ENCODE results near the gene CHSY1.

Gene CHSY1

DNA sequence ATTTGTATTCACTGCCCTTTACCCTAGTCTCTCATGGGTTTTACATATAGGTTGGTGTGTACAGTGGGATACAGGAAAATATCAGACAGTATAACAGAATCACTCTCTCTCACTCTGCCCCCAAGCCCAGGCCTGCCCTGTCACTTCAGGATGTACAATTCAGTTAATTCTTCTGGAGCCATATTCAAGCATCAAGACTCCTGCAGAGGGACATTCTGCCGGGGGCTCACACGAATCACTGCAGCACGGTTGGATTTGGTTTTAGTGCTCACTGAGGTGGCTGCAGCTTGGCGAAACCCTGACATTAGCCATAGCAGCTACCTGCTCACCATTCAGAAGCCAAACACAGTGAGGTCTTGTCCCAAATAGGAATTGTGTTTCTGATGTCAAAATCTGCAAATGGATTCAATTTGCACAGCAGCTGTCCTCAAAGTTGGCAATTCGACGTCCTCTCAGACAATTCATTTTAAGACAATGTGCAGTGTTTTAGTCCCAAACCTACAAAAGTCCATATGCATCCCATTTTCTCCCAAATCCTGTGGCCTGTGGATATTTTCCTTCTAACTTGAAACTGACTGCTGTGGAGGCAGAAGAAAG, 82.9 kb downstream of the CHSY1 start:
- H3K4me3 ChIP-seq: no peak overlapping the region
- intact Hi-C loops (cut with DNase I; ENCODE audit: low total_unique reads): no loop called here
- H3K9me3 ChIP-seq: peaks cover 0 to 23% (median 12%) of the 10 kb centered on the region in 3 donors
- H3K27me3 ChIP-seq: no peaks in the 10 kb centered on the region
- no peak for DNase-seq
- TF ChIP-seq, protein P1, sequence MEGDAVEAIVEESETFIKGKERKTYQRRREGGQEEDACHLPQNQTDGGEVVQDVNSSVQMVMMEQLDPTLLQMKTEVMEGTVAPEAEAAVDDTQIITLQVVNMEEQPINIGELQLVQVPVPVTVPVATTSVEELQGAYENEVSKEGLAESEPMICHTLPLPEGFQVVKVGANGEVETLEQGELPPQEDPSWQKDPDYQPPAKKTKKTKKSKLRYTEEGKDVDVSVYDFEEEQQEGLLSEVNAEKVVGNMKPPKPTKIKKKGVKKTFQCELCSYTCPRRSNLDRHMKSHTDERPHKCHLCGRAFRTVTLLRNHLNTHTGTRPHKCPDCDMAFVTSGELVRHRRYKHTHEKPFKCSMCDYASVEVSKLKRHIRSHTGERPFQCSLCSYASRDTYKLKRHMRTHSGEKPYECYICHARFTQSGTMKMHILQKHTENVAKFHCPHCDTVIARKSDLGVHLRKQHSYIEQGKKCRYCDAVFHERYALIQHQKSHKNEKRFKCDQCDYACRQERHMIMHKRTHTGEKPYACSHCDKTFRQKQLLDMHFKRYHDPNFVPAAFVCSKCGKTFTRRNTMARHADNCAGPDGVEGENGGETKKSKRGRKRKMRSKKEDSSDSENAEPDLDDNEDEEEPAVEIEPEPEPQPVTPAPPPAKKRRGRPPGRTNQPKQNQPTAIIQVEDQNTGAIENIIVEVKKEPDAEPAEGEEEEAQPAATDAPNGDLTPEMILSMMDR (IDR thresholded peaks at IDR 0.05): no peak
- H3K27ac ChIP-seq: peak overlapping the region; percentile 86 to 88
- peaks cover 0 to 11% (median 5%) of the 10 kb centered on the region in 3 donors for H3K36me3 ChIP-seq
- peaks cover 0 to 55% (median 45%) of the 10 kb centered on the region in 4 donors for H3K4me1 ChIP-seq

DNA sequence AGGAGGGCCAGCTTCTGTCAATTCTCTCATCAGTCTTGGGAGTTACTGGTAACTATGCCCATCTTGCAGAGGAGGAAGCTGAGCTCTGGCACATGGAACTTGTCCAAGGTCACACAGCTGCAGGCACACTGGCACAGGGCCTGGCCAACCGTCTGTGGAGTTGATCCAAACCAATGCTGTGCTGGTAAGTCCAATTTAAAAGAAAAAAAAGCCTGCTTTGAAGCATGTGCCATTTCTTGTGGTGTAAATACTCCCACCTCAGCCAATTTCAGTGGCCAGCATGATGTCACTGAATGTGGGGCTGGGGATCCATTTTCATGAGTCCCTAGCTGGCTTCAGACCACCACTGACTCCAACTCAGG, 83.4 kb downstream of the CHSY1 start:
- intact Hi-C loops (cut with DNase I; ENCODE audit: low total_unique reads): no loop called here
- peak; percentile 66 to 84 for DNase-seq
- H3K4me1 ChIP-seq: peaks cover 0 to 55% (median 44%) of the 10 kb centered on the region in 4 donors
- H3K27ac ChIP-seq: peak overlapping the region; percentile 86 to 88
- TF ChIP-seq, protein P1 (IDR thresholded peaks at IDR 0.05): no peak
- H3K36me3 ChIP-seq: peaks cover 0 to 6% (median 3%) of the 10 kb centered on the region in 3 donors
- H3K9me3 ChIP-seq: peaks cover 0 to 25% (median 12%) of the 10 kb centered on the region in 3 donors
- peak overlapping the region in 1 of 2 donors; percentile 30 for H3K4me3 ChIP-seq
- H3K27me3 ChIP-seq: no peaks in the 10 kb centered on the region

DNA sequence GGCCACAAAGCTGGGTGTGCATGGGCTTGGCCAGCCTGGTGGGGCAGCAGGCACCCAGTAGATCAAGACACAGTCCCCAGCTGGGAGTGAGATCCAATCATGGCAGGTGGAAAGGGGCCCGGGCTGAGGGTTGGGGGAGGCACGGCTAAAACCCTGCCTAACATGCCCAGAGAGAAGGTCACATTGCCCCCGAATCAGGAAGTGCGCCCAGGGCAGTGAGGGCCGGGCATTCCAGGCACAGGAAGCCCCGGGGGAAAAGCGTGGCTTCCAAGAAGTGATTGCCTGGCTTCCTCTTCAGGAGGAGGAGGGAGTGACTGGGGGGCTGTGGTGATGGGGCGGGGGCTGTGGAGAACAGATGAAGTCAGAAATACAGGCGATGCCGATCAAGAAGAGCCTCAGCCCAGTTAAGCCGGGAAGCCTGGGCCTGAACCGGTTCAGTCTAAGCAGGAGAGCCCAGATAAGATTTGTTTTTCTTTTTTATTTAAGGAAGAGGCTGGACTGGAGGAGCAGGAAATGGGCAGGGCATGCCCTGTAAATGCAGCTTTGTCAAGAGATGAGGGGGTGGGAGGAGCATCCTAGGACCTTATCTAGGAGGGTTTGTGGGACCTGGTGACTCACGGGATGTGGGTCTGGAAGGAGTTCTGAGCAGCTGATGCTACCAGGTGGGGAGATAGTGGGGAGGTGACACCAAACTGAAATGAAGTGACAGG, 83.9 kb downstream of the CHSY1 start:
- TF ChIP-seq, protein P1 (IDR thresholded peaks at IDR 0.05): no peak
- peaks cover 0 to 25% (median 12%) of the 10 kb centered on the region in 3 donors for H3K9me3 ChIP-seq
- DNase-seq: peak; percentile 84 to 86
- H3K4me1 ChIP-seq: peaks cover 0 to 55% (median 43%) of the 10 kb centered on the region in 4 donors
- H3K36me3 ChIP-seq: peaks cover 0 to 6% (median 0%) of the 10 kb centered on the region in 3 donors
- peak overlapping the region; percentile 86 to 88 for H3K27ac ChIP-seq
- intact Hi-C loops (cut with DNase I; ENCODE audit: low total_unique reads): no loop called here
- peak overlapping the region; percentile 13 to 30 for H3K4me3 ChIP-seq
- H3K27me3 ChIP-seq: no peaks in the 10 kb centered on the region

DNA sequence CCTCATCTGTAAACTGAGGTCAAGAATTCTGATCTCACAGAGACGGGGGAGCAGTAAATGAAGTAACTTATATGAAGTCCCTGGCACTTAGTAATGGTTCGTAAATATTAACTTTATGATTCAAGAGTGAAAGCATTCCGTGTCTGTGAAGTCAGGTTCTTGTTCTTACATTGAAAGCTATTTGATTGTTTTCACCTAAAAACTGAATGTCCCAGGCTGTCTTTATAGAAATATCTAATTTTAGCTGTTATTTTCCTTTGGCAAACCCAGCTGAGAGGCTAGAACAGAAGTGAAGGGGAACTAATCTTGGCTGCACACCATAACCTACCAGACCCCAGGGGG, 84.5 kb downstream of the CHSY1 start:
- Histone ChIP-seq H3K27me3 (no peaks in the 10 kb centered on the region), H3K36me3 (peaks cover 0 to 6% (median 0%) of the 10 kb centered on the region in 3 donors), H3K9me3 (peaks cover 0 to 25% (median 12%) of the 10 kb centered on the region in 3 donors), H3K4me3 (peak overlapping the region; percentile 13 to 30), H3K27ac (peak overlapping the region; percentile 86 to 88), H3K4me1 (peaks cover 0 to 55% (median 43%) of the 10 kb centered on the region in 4 donors)
- intact Hi-C loops (cut with DNase I; ENCODE audit: low total_unique reads): no loop called here
- DNase-seq: no peak
- TF ChIP-seq, protein P1 (IDR thresholded peaks at IDR 0.05): no peak

DNA sequence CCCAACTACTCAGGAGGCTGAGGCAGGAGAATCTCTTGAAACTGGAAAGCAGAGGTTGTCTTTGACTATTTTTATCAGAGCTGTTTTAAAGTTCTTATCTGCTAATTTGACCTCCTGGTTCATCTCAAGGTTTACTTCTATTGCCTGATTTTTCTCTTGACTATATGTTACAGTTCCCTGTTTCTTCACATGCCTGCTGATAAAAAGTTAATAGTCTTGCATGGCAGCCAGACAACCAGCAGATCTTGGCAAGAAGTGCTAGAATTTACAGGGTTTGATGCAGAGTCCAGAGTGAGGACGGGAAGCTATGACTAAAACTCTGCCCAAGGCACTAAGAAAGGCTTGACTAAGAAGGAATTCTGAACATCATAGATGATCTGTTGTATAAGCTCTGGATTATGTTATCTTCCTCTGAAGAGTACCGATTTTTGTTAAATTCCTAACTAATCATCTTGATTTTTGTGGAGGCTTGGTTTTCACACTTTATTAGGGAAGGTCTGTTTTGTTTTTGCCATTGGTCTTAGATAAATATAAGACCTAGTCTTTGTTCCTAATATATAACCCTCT, 85.9 kb downstream of the CHSY1 start:
- intact Hi-C loops (cut with DNase I; ENCODE audit: low total_unique reads): no loop called here
- H3K9me3 ChIP-seq: peaks cover 0 to 25% (median 12%) of the 10 kb centered on the region in 3 donors
- H3K4me3 ChIP-seq: no peak overlapping the region
- peaks cover 0 to 6% (median 0%) of the 10 kb centered on the region in 3 donors for H3K36me3 ChIP-seq
- TF ChIP-seq, protein P1 (IDR thresholded peaks at IDR 0.05): no peak
- H3K27ac ChIP-seq: peak overlapping the region; percentile 86 to 88
- no peaks in the 10 kb centered on the region for H3K27me3 ChIP-seq
- peaks cover 0 to 46% (median 40%) of the 10 kb centered on the region in 4 donors for H3K4me1 ChIP-seq
- no peak for DNase-seq
